RCC 7860 (cell line): ENCODE measurements around the gene ZNF580.

Experiments
- DNase-seq: peaks from one replicate; pipeline ENCODE4 v3.0.0-alpha.2; 2015; ENCODE audit warnings: low spot score
- FAIRE-seq: peaks from 2 replicates; lab custom pipeline; 2012; peaks lifted over from hg19 to GRCh38; lab: Jason Lieb, UNC

Gene ZNF580

GRCh38 chr19:55605637-55606470 lies 34.9 kb upstream of the ZNF580 start, which contains the start of gene ZNF865:
Gene ZNF865 (plus strand): TSS chr19:55605647. CDS start chr19:55613619, 7,972 bp downstream.
- DNase-seq (peak; percentile 72), FAIRE-seq (peak; percentile 38)

- no peak for DNase-seq
- FAIRE-seq: no peak
These were observed 34.4 kb upstream of the ZNF580 start for GRCh38 chr19:55606471-55606787.

GRCh38 chr19:55606817-55607216 lies 34.0 kb upstream of the ZNF580 start:
- FAIRE-seq (no peak), DNase-seq (no peak)

- no peak for FAIRE-seq
- no peak for DNase-seq
These were observed 31.5 kb upstream of the ZNF580 start for GRCh38 chr19:55609326-55609725.

GRCh38 chr19:55611300-55611982 lies 29.4 kb upstream of the ZNF580 start:
- DNase-seq (no peak), FAIRE-seq (no peak)

- no peak for FAIRE-seq
- DNase-seq: no peak
These were observed 28.7 kb upstream of the ZNF580 start for GRCh38 chr19:55611983-55612645.

- FAIRE-seq: no peak
- DNase-seq: no peak
These were observed 27.4 kb upstream of the ZNF580 start for GRCh38 chr19:55613396-55613795.

- DNase-seq (no peak), FAIRE-seq (no peak)
These were observed 26.7 kb upstream of the ZNF580 start for GRCh38 chr19:55613930-55614710.

- FAIRE-seq: no peak
These were observed 25.9 kb upstream of the ZNF580 start for GRCh38 chr19:55614711-55615542.

GRCh38 chr19:55615543-55616394 lies 25.0 kb upstream of the ZNF580 start:
- DNase-seq (no peak), FAIRE-seq (no peak)

More at GRCh38 chr19:55614711-55615542, 25.9 kb upstream of the ZNF580 start:
- no peak for DNase-seq

- no peak for DNase-seq
- no peak for FAIRE-seq
These were observed 24.4 kb upstream of the ZNF580 start for GRCh38 chr19:55616395-55616875.

- no peak for DNase-seq
These were observed 23.4 kb upstream of the ZNF580 start for GRCh38 chr19:55617426-55617825.

GRCh38 chr19:55618426-55618825 lies 22.4 kb upstream of the ZNF580 start:
- FAIRE-seq (no peak), DNase-seq (no peak)

More at GRCh38 chr19:55617426-55617825, 23.4 kb upstream of the ZNF580 start:
- no peak for FAIRE-seq

GRCh38 chr19:55619286-55619685 lies 21.5 kb upstream of the ZNF580 start:
- DNase-seq (no peak), FAIRE-seq (no peak)

GRCh38 chr19:55620410-55621204 lies 20.2 kb upstream of the ZNF580 start:
- FAIRE-seq: no peak

GRCh38 chr19:55621205-55621672 lies 19.6 kb upstream of the ZNF580 start:
- FAIRE-seq (no peak), DNase-seq (no peak)

More at GRCh38 chr19:55620410-55621204, 20.2 kb upstream of the ZNF580 start:
- DNase-seq: no peak

- DNase-seq (no peak), FAIRE-seq (no peak)
These were observed 19.1 kb upstream of the ZNF580 start for GRCh38 chr19:55621673-55622231.
